ENCODE data around the gene MAP4.

DNA sequence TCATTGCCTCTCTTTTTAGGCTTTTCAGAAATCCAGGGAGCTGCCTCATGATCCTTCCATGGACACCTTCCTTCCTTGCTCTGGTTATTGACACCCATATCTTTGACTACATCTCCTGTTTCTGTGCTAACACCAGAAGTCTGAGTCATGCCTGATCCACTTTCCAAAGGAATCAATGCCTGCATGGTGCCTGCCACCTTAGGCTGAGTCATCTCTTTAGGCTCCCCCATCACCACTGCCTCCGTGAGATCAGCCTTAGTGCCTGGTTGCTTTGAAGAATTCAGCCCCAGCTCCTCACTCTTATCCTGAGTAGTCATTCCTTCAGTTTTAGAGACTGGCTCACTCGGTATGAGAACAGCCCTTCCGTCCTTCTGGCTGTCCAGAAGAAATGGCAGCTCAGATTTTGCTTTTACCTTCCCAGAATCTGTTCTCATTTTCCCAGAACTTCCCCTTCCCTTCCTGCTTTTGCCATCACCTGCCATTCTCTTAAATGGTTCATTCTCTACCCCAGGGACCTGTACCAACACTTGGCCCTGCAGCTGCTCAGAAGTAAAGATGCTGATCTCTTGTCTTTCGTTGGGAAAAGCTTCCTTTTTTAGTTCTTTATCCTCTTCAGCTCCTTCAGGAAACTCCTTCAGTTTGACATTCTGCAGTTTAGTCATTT, 105.3 kb downstream of the MAP4 start:
- TF ChIP-seq GATA2 (IDR thresholded peaks at IDR 0.05; ENCODE audit: low read depth, low read length) (no peak), GATA3 (IDR thresholded peaks at IDR 0.05; ENCODE audit: low read depth, low read length) (no peak)
